Uterus (tissue), 2 donors: ENCODE results near the gene ZNF148.

ENCODE experiments used
- CTCF ChIP-seq, 4 experiments: fragments of 200-600 bp in 2 of 4; fragments of 450-650 bp in 2 of 4; sonication (generic) in 2 of 4; IDR thresholded peaks; one replicate each; pipeline ENCODE4 v1.5.1; 2016 to 2019; ENCODE audit warnings: antibody characterized with exemption in 4 of 4, mild to moderate bottlenecking in 2 of 4, moderate library complexity in 1 of 4
- POLR2A ChIP-seq, 2 donors: fragments of 450-650 bp; IDR thresholded peaks; one replicate each; pipeline ENCODE4 v1.6.1; 2016; ENCODE audit warnings: antibody characterized with exemption in 2 of 2, mild to moderate bottlenecking in 1 of 2, moderate library complexity in 1 of 2

GRCh38 chr3:125401402-125401801, 26.3 kb upstream of the ZNF148 start:
- TF ChIP-seq CTCF (IDR thresholded peaks at IDR 0.05): no peak
- no peak for TF ChIP-seq POLR2A (IDR thresholded peaks at IDR 0.05)
